Subcutaneous adipose tissue (tissue), 4 donors: Measurements from ENCODE around the gene ATP4B. TPM values are rescaled to one million over a fixed set of nuclear protein-coding genes. Genes with fewer than 3 reads are reported as not detected.

Source experiments
- CTCF ChIP-seq: fragments of 450-650 bp; IDR thresholded peaks from one replicate; pipeline ENCODE4 v1.5.1; 2016; ENCODE audit warnings: low read depth, mild to moderate bottlenecking, control low read depth, antibody characterized with exemption, moderate library complexity
- total RNA-seq, 4 donors: library from RNA; depleted of rRNA; stranded (reverse); fragments of >200 nt; gene quantifications; one replicate each; pipeline ENCODE4 v1.1.0, GENCODE V29; 2016

ATP4B gene
- total RNA-seq, 4 donors from 2014 or later = not detected

- TF ChIP-seq CTCF = no peak
Observed at GRCh38 chr13:113633485-113633873, 24.5 kb downstream of the ATP4B start.

- no peak for TF ChIP-seq CTCF
Observed at GRCh38 chr13:113632706-113633484, 25.1 kb downstream of the ATP4B start.

- no peak for TF ChIP-seq CTCF
Observed at GRCh38 chr13:113631341-113632095, 26.5 kb downstream of the ATP4B start.

- TF ChIP-seq CTCF = no peak
Observed at GRCh38 chr13:113630804-113631203, 27.2 kb downstream of the ATP4B start.

- TF ChIP-seq CTCF = no peak
Observed at GRCh38 chr13:113630296-113630695, 27.7 kb downstream of the ATP4B start.

GRCh38 chr13:113629866-113630265 is 28.1 kb downstream of the ATP4B start:
- TF ChIP-seq CTCF = no peak
